ENCODE results near the gene PPP5C. TPM values are rescaled to one million over a fixed set of nuclear protein-coding genes. Genes with fewer than 3 reads are reported as not detected.

PPP5C gene
- total and polyA plus RNA-seq, 2 of the 13 experiments (the other 11 are each of a cell fraction or from before 2014, with no cell fraction given), result 41.6 to 67.9 TPM

GRCh38 chr19:46393456-46394401 lies 46.8 kb downstream of the PPP5C start:
- TF ChIP-seq ZNF7 (CRISPR knock-in tag; IDR thresholded peaks at IDR 0.05), result no peak
- no peak for TF ChIP-seq NCOR1 (IDR thresholded peaks at IDR 0.05; ENCODE audit: borderline replicate concordance, low read length)
- peak; percentile 20 for TF ChIP-seq AGO2 (optimal IDR thresholded peaks at IDR 0.05; ENCODE audit: low read depth, low read length)
- no peak for TF ChIP-seq ZNF251 (CRISPR knock-in tag; IDR thresholded peaks at IDR 0.05)
- TF ChIP-seq POLR2G (IDR thresholded peaks at IDR 0.05; ENCODE audit: low read depth, low read length), result peak; percentile 45
- no peak for TF ChIP-seq PRDM15 (CRISPR knock-in tag; IDR thresholded peaks at IDR 0.05)
- TF ChIP-seq ZNF451 (CRISPR knock-in tag; IDR thresholded peaks at IDR 0.05), result no peak
- no peak for TF ChIP-seq KDM6A (CRISPR knock-in tag; IDR thresholded peaks at IDR 0.05; ENCODE audit: low read depth)
- no peak for TF ChIP-seq EHMT2 (IDR thresholded peaks at IDR 0.05; ENCODE audit: borderline replicate concordance, low read depth, low read length)
- TF ChIP-seq ZBTB42 (CRISPR knock-in tag; IDR thresholded peaks at IDR 0.05), result no peak
- no peak for TF ChIP-seq MLLT10 (CRISPR knock-in tag; IDR thresholded peaks at IDR 0.05)
- TF ChIP-seq ZNF737 (CRISPR knock-in tag; IDR thresholded peaks at IDR 0.05; ENCODE audit: borderline replicate concordance), result no peak
- no peak for TF ChIP-seq HCFC1 (IDR thresholded peaks at IDR 0.05; ENCODE audit: low read depth, low read length)
- TF ChIP-seq THYN1 (CRISPR knock-in tag; IDR thresholded peaks at IDR 0.05; ENCODE audit: borderline replicate concordance, low read depth), result no peak
- no peak for ATAC-seq
- no peak for DNase-seq (ENCODE audit: low spot score)
- no peak for FAIRE-seq
- Histone ChIP-seq H3K79me2 (ENCODE audit: insufficient read depth, low read length) (no peaks in the 10 kb centered on the region), H2AFZ (ENCODE audit: low read length) (no peak overlapping the region), H3K4me3 (replicated peaks in 1 of 3; ENCODE audit: insufficient read depth in 1 of 3, low read depth in 2 of 3, low read length in 3 of 3) (no peak overlapping the region), H3K9ac (ENCODE audit: insufficient read depth, low read depth, low read length) (no peak overlapping the region), H4K20me1 (ENCODE audit: insufficient read depth, low read length) (no peaks in the 10 kb centered on the region), H3K27me3 (ENCODE audit: control insufficient read depth in 1 of 2, insufficient read depth in 2 of 2, low read length in 2 of 2) (no peaks in the 10 kb centered on the region), H3K9me3 (ENCODE audit: low read length) (no peaks in the 10 kb centered on the region), H3K4me2 (ENCODE audit: low read depth, low read length) (no peak overlapping the region), H3K36me3 (replicated peaks in 1 of 2; ENCODE audit: control insufficient read depth in 1 of 2, insufficient read depth in 2 of 2, low read length in 2 of 2) (peaks cover 7 to 20% of the 10 kb centered on the region in 2 experiments; a peak in 4 of 5 replicates), H3K27ac (ENCODE audit: extremely low read length, insufficient read depth, low read length) (no peak overlapping the region), H3K4me1 (ENCODE audit: insufficient read depth, low read length) (no peaks in the 10 kb centered on the region)
- ChIA-PET POLR2A (no interaction called here), CTCF (ENCODE audit: low intra/inter-chr PET ratio, low total read pairs) (interaction anchor here (3.2 to 3.3 kb wide), 2 partner anchors 95 to 120 kb away, joined by 59 to 96 read pairs; no protein-coding TSS in a partner anchor)
- BruUV-seq (replicated peaks), result no TSS peak
- WGBS (ENCODE audit: low lambda C conversion rate), result 85% methylated on average over 18 of the region's 21 CpGs
- intact Hi-C loops (cut with micrococcal nuclease; ENCODE audit: unreplicated experiment) (loop anchor here (2.0 kb wide), 1 partner anchor 93 kb away; no protein-coding TSS in a partner anchor), in situ Hi-C loops (cut with HindIII; ENCODE audit: extremely low pct_ligation_motif_present, low pct_unique_long_range_greater_than_20kb) (loop anchor here (10.0 kb wide), 1 partner anchor 109 kb away; no protein-coding TSS in a partner anchor)
